Stimulated activated CD8-positive, alpha-beta memory T cell treated with anti-CD3 and anti-CD28 coated beads, Interleukin-12 subunit alpha, Interleukin-12 subunit beta, amount 100 ng/mL, for 24 hours (primary cell): ENCODE data around the gene PUS10.
"Not testable (repeated sequence)": the region's sequence is repeated elsewhere in the genome, so short reads cannot be mapped to it uniquely, and the experiment has no call there.

Source experiments
- DNase-seq: peaks from one replicate; pipeline ENCODE4 v3.0.0-alpha.2; 2020; ENCODE audit errors: extremely low read depth

PUS10 gene

DNA sequence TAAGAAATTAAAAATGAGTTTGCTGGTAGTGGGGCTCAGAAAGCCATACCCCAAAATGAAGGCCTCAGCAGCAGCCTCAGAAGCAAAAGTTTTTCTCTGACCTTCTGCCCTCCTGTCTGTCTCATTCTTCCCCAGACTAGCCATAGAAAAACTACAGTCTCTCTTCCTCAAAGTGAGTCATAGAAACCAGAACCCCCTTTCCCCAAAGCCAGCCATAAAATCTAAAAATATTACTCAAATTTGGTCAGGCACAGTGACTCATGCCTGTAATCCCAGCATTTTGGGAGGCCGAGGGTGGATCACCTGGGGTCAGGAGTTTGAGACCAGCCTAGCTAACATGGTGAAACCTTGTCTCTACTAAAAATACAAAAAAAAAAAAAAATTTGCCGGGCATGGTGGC, 5.8 kb downstream of the PUS10 start:
- not testable (repeated sequence) for DNase-seq

DNA sequence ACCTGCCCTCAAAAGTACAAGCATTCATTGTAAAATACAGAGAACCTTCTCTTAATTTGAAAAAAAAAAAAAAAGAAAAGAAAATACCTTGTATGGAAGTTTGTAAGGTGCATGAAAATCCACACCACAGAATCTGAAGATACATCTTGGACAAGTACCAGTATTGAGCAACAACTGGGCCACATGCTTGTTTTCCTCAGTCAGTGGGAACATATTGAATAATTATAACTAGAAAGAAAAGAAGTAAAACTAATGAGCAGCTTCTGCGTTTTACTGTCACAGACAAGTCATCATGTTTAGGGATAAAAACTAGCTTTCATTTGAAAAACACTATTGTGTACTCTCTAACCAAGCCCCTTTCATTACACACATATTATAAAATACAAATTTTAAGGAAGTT, 6.4 kb downstream of the PUS10 start:
- DNase-seq, result no peak

DNA sequence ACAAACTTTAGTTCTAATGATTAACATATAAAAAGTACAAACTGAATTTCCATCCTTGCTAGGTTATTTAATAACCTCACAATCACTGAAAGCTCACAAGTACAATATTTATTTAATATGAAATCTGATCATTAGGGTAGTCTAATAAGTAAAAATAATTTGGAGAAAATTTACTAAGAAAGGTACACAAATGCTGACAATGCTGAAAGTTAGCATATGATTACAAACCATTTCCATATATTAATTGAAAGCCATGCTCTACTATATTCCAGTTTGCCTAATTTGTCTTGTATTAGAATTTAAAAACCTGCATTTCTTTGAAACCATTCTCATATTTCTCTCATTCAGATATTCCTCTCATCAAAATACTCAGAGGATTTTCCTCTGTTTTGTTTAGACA, 8.7 kb downstream of the PUS10 start:
- DNase-seq, result no peak

DNA sequence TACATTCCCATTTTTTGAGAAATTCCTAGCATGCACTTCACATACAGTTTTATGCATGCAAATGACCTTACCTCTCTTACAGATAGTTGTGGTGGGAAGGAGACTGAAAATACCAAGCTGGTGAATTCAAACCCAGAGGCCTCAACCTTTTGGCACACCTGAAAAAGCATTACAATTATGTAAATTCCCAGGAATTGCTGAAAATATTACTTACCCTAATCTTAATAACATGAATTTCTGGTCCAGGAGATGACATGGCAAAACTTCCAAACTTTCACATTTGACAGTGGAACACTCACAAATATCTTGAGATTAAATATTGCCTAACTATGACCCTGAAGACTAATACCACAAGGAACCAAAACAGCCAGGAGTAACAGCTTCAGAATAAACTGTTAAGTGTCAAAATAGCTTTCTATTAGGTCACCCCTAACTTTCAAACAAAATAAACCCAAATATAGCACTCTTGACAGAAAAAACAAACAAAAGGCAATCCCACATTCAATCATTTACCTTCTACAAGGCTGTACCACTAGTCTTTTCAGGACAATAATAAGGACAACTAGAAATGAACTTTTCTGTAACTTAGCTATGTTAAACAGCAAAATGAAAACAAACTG, 11.5 kb downstream of the PUS10 start:
- no peak for DNase-seq

DNA sequence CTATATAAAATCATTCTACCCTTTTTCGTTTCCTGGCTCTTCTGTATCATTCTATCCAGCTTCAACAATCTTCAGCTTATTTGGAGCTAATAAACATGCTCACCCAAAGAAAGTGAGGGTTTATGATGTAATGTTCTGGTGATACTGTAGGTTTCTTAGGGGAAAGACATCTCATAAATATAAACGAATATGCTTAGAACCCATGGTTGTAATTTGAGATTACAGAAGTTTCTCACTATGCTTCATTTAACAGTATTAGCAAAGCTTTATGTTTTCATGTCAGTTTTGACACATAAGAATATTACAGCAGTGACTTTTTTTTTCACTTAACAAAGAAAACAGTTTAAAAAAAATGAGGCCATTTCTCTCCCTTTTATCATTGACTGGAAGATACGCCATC, 12.3 kb downstream of the PUS10 start:
- DNase-seq, result no peak

DNA sequence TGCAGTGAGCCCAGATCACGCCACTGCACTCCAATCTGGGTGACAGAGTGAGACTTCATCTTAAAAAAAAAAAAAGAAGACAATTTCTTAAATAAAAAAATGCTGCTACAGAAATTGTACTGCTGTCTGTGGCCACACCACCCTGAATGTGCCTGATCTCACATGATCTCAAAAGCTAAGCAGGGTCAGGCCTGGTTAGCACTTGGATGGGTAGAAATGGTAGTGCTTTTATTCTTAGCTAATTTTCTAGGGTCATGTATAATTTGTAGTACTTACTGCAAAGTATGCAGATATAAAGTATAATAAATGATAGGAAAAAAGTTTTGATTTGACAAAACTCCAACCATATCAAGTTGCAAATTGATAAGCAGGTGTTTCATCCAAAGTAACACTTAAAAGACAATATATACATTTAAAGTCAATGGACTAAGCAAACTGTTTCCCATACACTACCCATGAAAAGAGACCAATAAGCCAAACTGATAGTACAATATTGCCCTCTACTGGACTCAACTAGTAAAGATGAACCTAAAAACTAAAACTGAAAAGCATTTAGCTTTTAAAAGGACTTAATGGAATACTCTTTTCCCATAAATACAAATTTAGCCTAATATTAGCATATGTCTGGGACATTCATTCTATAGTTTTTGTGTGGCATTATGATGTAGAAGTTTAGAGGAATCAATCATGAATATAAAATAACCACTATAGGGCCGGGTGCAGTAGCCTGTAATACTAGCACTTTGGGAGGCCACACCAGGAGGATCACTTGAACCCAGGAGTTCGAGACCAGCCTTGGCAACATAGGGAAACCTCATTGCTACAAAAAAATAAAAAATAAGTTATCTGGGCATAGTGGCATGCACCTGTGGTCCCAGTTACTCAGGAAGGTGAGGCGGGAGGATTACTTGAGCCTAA, 19.2 kb downstream of the PUS10 start:
- DNase-seq, result no peak

DNA sequence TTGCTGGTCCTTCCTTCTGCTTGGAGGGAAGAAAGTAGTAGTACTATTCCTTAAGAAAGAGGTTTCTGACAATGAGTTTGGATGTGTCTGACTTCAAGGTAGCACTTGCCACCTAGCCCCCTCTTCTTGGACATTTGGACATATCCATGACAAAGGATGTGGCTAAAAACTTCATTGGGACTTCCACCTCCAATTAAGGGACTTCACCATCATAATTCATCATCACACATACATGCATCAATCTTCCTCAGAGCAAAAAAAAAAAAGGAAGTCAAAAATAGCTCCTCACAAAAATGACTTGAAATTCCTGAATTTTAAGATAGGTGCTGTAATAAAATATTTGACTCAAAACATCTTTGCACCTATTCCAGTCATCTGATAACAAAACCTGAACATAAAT, 23.9 kb downstream of the PUS10 start:
- DNase-seq, result no peak

DNA sequence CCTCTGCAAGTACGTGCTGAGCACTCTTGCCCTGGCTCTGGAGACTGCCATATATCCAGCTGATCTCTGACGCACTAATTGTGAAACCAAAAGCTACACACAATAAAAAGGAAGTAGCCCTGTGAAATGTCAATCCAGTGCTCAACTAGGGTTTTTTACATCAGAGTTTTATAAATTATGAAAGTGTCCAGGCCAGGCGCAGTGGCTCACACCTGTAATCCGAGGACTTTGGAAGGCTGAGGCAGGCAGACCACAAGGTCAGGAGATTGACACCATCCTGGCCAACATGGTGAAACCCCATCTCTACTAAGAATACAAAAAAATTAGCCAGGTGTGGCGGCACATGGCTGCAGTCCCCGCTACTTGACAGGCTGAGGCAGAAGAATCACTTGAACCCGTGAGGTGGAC, 25.1 kb downstream of the PUS10 start:
- no peak for DNase-seq

DNA sequence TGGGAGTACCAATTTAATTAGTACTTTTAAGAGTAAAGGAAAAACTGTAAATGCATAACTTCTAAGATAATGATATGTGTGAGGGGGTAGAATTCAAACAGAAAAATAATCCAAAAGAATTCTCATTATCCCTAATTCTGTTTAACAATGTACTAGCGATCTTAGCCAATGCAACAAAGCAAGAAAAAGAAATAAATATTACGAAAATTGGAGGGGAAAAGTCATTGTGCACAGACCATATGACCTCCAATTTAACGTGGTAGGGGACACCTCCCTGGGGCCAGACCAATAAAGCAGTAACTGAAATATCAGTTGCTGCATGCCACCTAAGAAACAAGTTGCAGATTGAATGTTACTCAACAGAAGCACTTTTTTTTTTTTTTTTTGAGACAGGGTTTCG, 26.4 kb downstream of the PUS10 start:
- no peak for DNase-seq

DNA sequence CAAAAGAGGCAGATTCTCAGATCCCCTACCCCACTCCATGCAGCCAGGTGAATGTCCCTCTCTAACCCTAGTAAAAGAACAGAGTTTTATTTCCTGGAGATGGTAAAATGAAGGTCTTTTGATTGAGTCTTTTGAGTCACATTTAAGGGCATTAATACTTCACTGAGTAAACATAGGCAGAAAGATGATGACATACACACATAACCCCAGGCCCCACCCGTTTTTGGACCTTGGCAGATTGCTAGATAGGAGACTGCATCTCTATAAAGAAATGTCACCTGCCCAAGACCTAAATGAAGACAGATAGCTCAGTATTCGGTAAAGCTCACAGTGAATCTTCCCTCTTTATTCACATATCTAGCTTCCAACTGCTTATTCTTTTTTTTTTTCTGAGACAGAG, 28.8 kb downstream of the PUS10 start:
- no peak for DNase-seq

DNA sequence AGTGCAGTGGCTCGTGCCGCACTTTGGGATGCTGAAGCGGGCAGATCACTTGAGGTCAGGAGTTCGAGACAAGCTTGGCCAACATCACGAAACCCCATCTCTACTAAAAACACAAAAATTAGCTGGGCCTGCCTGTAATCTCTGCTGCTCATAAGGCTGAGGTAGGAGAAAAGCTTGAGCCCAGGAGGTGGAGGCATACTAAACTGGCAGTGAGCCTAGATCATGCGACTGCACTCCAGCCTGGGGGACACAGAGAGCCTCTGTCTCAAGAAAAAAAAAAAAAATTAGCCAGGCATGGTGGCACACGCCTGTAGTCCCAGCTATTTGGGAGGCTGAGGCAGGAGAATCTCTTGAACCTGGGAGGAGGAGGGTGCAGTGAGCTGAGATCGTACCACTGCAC, 30.4 kb downstream of the PUS10 start:
- DNase-seq, result not testable (repeated sequence)

DNA sequence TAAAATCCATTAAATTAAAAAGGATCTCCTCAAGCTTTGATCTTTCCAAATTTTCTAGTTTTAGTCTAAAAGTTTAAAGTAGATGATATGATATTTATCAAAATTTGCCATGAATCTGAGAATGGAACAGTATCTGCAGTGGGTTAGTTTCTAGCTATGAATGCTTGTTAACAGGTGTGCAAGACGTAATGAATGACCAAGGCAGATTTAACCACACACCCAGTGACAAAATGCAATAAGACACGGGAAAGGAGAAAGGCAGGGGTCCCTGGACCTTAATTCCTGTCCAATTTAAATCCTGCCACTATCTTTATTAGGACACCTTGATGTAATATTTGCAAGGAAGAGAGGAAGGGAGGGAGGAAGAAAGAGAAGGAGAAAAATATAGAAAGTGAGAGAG, 31.0 kb downstream of the PUS10 start:
- DNase-seq, result no peak

DNA sequence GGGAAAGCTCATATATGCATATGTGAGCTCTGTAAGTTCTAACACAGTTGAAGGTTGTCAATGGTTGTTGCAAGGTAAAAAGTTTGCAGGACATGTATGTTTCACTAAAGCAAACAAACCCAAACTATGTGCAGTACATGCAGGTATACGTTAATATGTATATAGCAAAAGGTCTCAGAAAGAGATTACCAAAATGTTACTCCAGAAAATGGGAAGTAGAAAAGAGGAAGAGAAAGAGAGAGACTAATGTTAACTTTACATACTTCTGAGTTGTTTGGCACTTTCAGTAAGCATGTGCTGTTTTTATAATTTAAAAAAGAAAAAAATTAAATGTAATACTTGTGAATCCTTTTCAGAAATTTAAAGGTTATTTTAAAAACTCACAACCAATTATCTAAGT, 33.3 kb downstream of the PUS10 start:
- no peak for DNase-seq

DNA sequence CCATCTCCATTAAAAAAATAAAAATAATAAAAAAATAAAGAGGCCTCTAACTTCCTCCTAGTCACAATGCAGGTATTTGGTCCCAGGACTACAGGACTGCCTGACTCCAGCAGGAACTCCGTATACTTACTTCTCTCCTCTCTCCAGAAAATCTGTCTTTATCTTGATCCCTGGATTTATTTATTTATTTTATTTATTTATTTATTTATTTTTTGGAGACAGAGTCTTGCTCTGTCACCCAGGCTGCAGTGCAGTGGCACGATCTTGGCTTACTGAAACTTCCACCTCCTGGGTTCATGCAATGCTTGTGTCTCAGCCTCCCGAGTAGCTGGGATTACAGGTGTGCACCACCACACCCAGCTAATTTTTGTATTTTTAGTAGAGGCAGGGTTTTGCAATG, 36.0 kb downstream of the PUS10 start:
- not testable (repeated sequence) for DNase-seq

DNA sequence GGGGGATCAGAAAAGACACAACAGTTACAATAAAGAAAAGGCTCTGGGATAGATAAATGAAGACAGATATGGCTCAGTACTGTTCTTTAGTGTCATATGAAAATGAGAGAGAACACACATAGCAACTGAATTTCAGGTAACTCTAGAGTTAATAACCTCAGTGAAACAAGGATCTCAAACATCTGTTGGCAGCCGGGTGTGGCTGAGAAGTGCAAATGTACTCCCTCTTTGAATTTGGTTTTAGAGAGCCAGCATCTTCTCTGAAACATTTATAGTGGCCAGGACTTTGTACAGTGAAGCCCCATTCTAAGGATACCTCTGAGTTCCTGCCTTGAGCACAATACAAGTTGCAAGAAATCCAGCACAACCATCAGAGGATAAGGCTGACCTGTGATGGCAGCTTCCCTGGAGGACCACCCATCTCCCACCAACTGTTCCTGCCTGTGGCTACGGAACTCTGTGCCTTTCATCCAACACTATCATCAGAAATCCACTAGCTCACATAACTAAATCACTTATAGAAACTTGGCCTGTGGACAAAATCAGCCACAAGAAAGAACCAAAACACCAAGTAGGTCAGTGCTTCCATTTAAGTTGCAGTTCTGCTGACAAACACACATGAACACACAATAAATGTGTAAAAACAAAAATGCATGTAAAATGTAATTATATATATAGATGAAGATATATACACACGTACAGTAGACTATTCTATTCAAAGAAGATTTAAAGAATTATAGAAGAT, 37.8 kb downstream of the PUS10 start:
- DNase-seq, result no peak

DNA sequence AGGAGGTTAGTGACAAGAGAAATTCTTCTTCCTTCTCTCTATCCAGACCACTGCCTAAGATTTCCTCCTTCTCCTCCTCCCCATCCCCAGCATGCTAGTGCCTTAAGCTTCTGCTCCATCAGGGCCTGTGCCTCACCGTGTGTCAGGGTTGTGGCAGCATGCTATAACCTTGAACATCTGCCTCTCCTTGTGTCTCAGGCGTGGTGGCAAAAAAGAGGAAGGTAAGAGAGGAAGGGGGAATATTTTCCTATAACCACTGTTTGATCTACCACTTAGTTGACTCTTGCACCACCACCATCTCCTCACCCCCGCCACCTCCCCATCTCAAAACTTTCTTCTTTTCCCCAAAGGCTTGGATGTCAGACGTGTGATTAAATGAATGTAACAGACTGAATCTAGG, 38.8 kb downstream of the PUS10 start:
- no peak for DNase-seq

DNA sequence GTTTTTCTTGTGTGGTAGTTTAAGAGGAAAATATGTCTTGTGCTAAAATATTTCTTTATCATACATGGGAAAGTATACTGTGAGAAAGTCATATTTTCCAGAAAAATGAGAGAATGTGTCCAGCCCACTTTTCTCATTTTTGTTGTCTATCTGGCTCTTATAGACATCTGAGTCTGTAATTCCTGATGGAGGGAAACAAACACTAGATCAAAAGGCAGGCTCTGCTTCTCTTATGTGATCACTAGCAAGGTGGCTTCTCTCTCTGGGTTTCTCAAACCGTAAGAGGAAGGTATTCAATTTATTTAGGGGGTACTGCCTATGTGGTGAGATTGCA, 40.5 kb downstream of the PUS10 start:
- DNase-seq, result no peak

DNA sequence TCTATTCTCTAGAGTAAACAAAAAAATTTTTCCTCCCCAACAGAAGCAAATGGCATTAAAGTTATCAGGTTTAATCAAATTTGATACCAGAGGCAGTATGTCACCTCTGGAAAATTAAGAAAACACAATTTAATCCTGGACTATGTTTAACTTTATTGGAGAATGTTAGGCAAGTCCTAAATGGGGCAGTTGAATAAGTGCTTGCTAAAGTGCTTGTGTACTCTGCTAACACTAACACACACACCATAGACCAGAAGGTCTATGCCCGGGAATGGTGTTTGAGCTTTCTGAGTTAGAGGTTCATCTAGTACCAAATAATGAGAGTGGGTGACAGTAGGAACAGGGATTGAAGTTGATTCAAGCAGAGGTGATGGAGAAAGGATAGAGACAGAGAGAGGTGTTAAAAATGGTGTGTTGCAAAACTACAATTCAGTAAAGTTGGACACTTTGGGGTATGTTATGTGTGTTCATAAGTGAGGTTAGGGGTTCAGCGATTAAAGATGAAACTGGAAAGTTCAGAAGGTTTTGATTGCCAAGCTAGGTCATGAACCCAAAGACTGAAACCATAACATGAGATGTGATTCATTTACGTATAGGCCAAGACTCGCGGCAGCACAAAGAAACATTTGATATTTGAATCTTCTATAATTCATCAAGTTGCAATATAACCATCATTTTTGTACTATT, 41.0 kb downstream of the PUS10 start:
- no peak for DNase-seq

DNA sequence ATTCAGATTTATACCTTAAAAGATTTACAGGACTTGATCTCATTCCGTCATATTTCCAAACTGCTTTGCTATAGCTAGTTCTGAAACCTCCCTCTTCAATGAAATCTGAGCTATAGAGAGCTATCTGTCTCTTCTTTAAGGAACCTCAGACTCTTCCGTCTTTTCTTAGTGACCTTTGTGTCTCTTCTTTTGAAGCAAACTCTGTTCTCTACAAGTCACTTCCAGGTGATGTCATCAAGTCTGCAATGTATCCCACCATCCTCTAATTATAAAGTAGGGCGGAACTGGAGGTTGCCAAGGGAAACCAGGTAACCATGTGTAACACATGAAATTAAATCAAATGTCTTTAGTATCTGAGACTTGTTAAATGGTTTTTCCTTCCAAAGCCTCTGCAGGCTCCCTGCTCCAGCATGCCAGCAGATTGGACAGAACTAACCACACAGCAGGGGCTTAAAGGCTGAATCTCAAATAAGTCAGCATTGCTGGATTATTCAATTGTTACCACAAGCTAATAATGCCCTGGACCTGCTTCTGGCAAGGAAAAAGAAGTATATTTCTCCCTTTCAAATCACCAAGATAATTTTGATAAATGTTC, 41.7 kb downstream of the PUS10 start:
- no peak for DNase-seq

DNA sequence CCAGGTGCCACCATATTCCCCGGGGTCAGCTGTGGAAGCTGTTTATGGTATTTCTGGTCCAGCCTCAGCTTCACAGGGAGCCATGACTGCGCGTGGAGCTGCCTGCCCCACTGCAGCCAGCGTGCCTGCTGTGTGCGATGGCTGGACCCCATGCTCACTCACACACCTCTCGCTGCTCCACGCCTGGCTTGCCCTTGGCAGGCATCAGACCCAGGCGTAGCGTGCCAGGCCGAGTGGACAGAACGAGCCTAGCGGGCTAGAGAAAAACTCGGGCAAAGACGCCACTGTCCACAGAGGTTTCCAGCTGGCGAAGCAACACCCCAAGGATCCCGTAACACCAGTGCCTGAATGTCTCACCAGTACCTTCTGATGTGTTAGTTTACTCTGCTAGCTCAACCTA, 43.4 kb downstream of the PUS10 start:
- no peak for DNase-seq

DNA sequence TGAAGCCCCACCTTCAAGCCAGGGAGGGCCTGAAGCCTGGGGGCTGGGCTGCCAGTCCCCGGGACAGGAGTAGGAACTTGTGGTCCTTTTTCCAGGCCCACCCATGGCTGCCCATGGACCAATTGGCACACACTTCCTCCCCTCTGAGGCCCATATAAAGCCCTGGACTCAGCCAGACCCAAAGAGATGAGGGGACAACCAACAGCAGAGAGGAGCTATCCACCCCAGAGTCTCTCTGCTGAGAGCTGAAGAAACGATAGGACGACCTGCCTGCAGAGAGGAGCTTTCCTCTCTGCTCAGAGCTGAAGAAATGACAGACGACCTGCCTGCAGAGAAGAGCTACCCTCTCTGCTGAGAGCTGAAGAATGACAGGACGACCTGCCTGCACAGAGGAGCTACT, 44.4 kb downstream of the PUS10 start:
- no peak for DNase-seq
